ENCODE measurements around the gene GALNTL6. TPM values are rescaled to one million over a fixed set of nuclear protein-coding genes. Genes with fewer than 3 reads are reported as not detected.

Gene GALNTL6
- total and polyA plus RNA-seq, 2 donors (not counting 1 experiment from before 2014, with no cell fraction given) = not detected

DNA sequence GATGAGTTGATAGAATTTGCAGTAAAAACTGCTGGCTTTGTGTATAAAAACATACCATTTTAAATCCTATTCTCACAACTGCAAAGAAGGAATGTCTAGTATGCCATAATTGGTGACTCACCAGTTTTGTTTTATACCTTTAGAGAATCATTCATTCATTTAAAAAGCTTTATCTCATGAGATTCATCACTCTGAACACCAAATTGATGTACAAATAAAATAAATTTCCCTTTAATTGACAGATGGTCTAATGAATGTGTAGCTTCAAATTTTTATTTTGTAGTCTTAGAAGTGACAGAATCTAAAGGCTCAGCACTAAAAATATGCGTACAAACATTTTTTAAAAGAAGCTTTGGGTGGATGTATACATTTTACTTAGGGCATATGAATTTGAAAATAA, 492.5 kb downstream of the GALNTL6 start:
- Histone ChIP-seq H3K27ac (ENCODE audit: insufficient read depth, low read length) (no peak overlapping the region), H3K9me3 (ENCODE audit: control insufficient read depth, insufficient read depth, low read depth, low read length) (no peaks in the 10 kb centered on the region), H3K79me2 (ENCODE audit: control insufficient read depth, insufficient read depth, low read length) (no peaks in the 10 kb centered on the region), H3K4me2 (ENCODE audit: extremely low read depth, insufficient read depth, low read length) (no peak overlapping the region), H3K4me1 (ENCODE audit: control insufficient read depth, extremely low read depth, insufficient read depth, low read length) (no peaks in the 10 kb centered on the region), H2AFZ (ENCODE audit: low read length) (no peak overlapping the region), H3K36me3 (ENCODE audit: control insufficient read depth, insufficient read depth, low read length) (no peaks in the 10 kb centered on the region), H3K9ac (ENCODE audit: insufficient read depth, low read length) (no peak overlapping the region), H3K27me3 (ENCODE audit: control insufficient read depth, insufficient read depth, low read length) (no peaks in the 10 kb centered on the region), H3K4me3 (replicated peaks in 1 of 4; ENCODE audit: control extremely low read depth in 1 of 4, insufficient read depth in 1 of 4, low read depth in 3 of 4, low read length in 4 of 4) (no peak overlapping the region), H4K20me1 (ENCODE audit: control insufficient read depth, extremely low read depth, insufficient read depth, low read length) (no peaks in the 10 kb centered on the region)
- no peak for DNase-seq (ENCODE audit: low read depth in 2 of 2)
- TF ChIP-seq EZH2 (IDR thresholded peaks at IDR 0.05; ENCODE audit: low read length, missing control alignments) = no peak
- TF ChIP-seq, protein P1, sequence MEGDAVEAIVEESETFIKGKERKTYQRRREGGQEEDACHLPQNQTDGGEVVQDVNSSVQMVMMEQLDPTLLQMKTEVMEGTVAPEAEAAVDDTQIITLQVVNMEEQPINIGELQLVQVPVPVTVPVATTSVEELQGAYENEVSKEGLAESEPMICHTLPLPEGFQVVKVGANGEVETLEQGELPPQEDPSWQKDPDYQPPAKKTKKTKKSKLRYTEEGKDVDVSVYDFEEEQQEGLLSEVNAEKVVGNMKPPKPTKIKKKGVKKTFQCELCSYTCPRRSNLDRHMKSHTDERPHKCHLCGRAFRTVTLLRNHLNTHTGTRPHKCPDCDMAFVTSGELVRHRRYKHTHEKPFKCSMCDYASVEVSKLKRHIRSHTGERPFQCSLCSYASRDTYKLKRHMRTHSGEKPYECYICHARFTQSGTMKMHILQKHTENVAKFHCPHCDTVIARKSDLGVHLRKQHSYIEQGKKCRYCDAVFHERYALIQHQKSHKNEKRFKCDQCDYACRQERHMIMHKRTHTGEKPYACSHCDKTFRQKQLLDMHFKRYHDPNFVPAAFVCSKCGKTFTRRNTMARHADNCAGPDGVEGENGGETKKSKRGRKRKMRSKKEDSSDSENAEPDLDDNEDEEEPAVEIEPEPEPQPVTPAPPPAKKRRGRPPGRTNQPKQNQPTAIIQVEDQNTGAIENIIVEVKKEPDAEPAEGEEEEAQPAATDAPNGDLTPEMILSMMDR (conservative IDR thresholded peaks at IDR 0.05 in 1 of 2, IDR thresholded peaks at IDR 0.05 in 1 of 2; ENCODE audit: low read depth in 1 of 2, low read length in 2 of 2) = no peak

DNA sequence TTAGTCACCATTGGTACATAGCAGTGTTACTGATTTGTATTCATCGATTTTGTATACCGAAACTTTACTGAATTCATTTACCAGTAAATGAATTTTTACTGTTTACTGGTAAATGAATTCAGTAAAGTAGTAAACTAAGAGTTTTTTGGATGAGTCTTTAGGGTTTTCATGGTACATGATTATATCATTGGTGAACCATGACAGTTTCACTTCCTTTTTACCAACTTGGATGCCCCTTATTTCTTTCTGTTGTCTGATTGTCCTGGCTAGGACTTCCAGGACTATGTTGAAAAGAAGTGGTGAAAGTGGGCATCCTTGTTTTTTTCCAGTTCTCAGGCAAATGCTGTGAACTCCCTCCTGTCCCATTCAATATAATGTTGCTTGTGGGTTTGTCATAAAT, 494.9 kb downstream of the GALNTL6 start:
- no peak for DNase-seq (ENCODE audit: low read depth in 2 of 2)
- Histone ChIP-seq H3K9me3 (ENCODE audit: control insufficient read depth, insufficient read depth, low read depth, low read length) (no peaks in the 10 kb centered on the region), H3K27me3 (ENCODE audit: control insufficient read depth, insufficient read depth, low read length) (no peaks in the 10 kb centered on the region), H3K4me1 (ENCODE audit: control insufficient read depth, extremely low read depth, insufficient read depth, low read length) (no peaks in the 10 kb centered on the region), H3K36me3 (ENCODE audit: control insufficient read depth, insufficient read depth, low read length) (no peaks in the 10 kb centered on the region), H3K79me2 (ENCODE audit: control insufficient read depth, insufficient read depth, low read length) (no peaks in the 10 kb centered on the region), H3K4me2 (ENCODE audit: extremely low read depth, insufficient read depth, low read length) (no peak overlapping the region), H3K9ac (ENCODE audit: insufficient read depth, low read length) (no peak overlapping the region), H3K4me3 (replicated peaks in 1 of 4; ENCODE audit: control extremely low read depth in 1 of 4, insufficient read depth in 1 of 4, low read depth in 3 of 4, low read length in 4 of 4) (no peak overlapping the region), H2AFZ (ENCODE audit: low read length) (no peak overlapping the region), H4K20me1 (ENCODE audit: control insufficient read depth, extremely low read depth, insufficient read depth, low read length) (no peaks in the 10 kb centered on the region), H3K27ac (ENCODE audit: insufficient read depth, low read length) (no peak overlapping the region)
- TF ChIP-seq, protein P1 (conservative IDR thresholded peaks at IDR 0.05 in 1 of 2, IDR thresholded peaks at IDR 0.05 in 1 of 2; ENCODE audit: low read depth in 1 of 2, low read length in 2 of 2) = no peak
- no peak for TF ChIP-seq EZH2 (IDR thresholded peaks at IDR 0.05; ENCODE audit: low read length, missing control alignments)

DNA sequence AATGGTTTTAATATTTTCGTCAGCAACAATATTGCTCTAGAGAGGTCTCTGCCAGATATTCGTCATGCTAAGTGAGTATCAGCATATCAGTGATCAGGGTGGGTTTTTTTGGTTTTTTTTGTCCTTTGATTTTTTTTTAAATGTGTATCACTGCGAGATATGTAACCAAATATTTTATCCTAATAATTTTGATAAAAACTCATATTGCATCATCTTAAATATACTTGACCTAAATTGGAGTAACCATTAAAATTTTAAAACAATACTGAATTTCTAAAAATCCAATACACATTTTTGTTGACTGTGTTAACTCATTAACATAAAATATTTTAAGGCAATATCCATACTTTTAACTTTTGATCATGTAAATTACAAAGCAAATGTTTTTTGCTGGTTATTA, 498.5 kb downstream of the GALNTL6 start:
- Histone ChIP-seq H3K27me3 (ENCODE audit: control insufficient read depth, insufficient read depth, low read length) (no peaks in the 10 kb centered on the region), H3K4me3 (replicated peaks in 1 of 4; ENCODE audit: control extremely low read depth in 1 of 4, insufficient read depth in 1 of 4, low read depth in 3 of 4, low read length in 4 of 4) (no peak overlapping the region), H3K4me2 (ENCODE audit: extremely low read depth, insufficient read depth, low read length) (no peak overlapping the region), H3K27ac (ENCODE audit: insufficient read depth, low read length) (no peak overlapping the region), H2AFZ (ENCODE audit: low read length) (no peak overlapping the region), H3K4me1 (ENCODE audit: control insufficient read depth, extremely low read depth, insufficient read depth, low read length) (no peaks in the 10 kb centered on the region), H3K36me3 (ENCODE audit: control insufficient read depth, insufficient read depth, low read length) (no peaks in the 10 kb centered on the region), H3K79me2 (ENCODE audit: control insufficient read depth, insufficient read depth, low read length) (no peaks in the 10 kb centered on the region), H4K20me1 (ENCODE audit: control insufficient read depth, extremely low read depth, insufficient read depth, low read length) (no peaks in the 10 kb centered on the region), H3K9me3 (ENCODE audit: control insufficient read depth, insufficient read depth, low read depth, low read length) (no peaks in the 10 kb centered on the region), H3K9ac (ENCODE audit: insufficient read depth, low read length) (no peak overlapping the region)
- DNase-seq (ENCODE audit: low read depth in 2 of 2) = no peak
- TF ChIP-seq, protein P1 (conservative IDR thresholded peaks at IDR 0.05 in 1 of 2, IDR thresholded peaks at IDR 0.05 in 1 of 2; ENCODE audit: low read depth in 1 of 2, low read length in 2 of 2) = no peak
